H1 (cell line): ENCODE measurements around the gene ZNF302. TPM values are rescaled to one million over a fixed set of nuclear protein-coding genes. Genes with fewer than 3 reads are reported as not detected.

Experiments
- CTCF ChIA-PET: fragments of 300-600 bp; sonication (Branson Sonifier 250); formaldehyde crosslinking; loops from one replicate; lab custom pipeline; 2021; ENCODE audit not compliant: partially characterized antibody; lab: Charles Lee
- POLR2A ChIA-PET: fragments of 300-600 bp; sonication (Branson Sonifier 250); formaldehyde crosslinking; loops from one replicate; lab custom pipeline; 2021; ENCODE audit warnings: inconsistent platforms; ENCODE audit not compliant: partially characterized antibody; lab: Charles Lee
- DNase-seq, 2 experiments: peaks; one replicate each; pipeline versions ENCODE4 v3.0.0 to v3.0.0-alpha.2; 2010 to 2022; ENCODE audit warnings: low spot score in 2 of 2, low read depth in 1 of 2, mixed read lengths in 1 of 2
- FAIRE-seq: peaks from 2 replicates; lab custom pipeline; 2011; peaks lifted over from hg19 to GRCh38; lab: Jason Lieb, UNC
- H2AFZ ChIP-seq: 2 replicates; pipeline ENCODE4 v1.8.1; 2012; ENCODE audit warnings: low read length, inconsistent platforms
- H2AK5ac ChIP-seq: 2 replicates; pipeline ENCODE4 v1.6.1; 2013; ENCODE audit warnings: low read depth, low read length
- H2BK120ac ChIP-seq: replicated peaks from 2 replicates; pipeline ENCODE3; 2013; ENCODE audit warnings: low read depth, low read length, inconsistent platforms
- H2BK12ac ChIP-seq: 2 replicates; pipeline ENCODE4 v1.6.1; 2013; ENCODE audit warnings: low read depth, low read length
- H2BK15ac ChIP-seq: 2 replicates; pipeline ENCODE4 v1.6.1; 2013; ENCODE audit warnings: low read length
- H2BK20ac ChIP-seq: 2 replicates; pipeline ENCODE4 v1.6.1; 2013; ENCODE audit warnings: low read length
- H2BK5ac ChIP-seq: 2 replicates; pipeline ENCODE4 v1.6.1; 2013; ENCODE audit warnings: low read depth, low read length
- H3K14ac ChIP-seq: 2 replicates; pipeline ENCODE4 v1.6.1; 2013; ENCODE audit warnings: inconsistent platforms; ENCODE audit not compliant: insufficient read length
- H3K18ac ChIP-seq: 2 replicates; pipeline ENCODE4 v1.6.1; 2013; ENCODE audit warnings: low read length; ENCODE audit errors: extremely low read depth
- H3K23ac ChIP-seq: 2 replicates; pipeline ENCODE4 v1.6.1; 2013; ENCODE audit warnings: inconsistent platforms; ENCODE audit not compliant: insufficient read length
- H3K23me2 ChIP-seq: 2 replicates; pipeline ENCODE4 v1.6.1; 2013; ENCODE audit warnings: low read depth, low read length
- H3K27ac ChIP-seq: 2 replicates; pipeline ENCODE4 v1.6.1; 2011; ENCODE audit warnings: low read depth, low read length, inconsistent platforms
- H3K27me3 ChIP-seq, 4 experiments: replicated peaks in 1 of 4; 1 replicate in 1 of 4; 2 replicates in 3 of 4; pipeline versions ENCODE4 v1.6.1 to v1.8.1; 2011 to 2013; ENCODE audit warnings: low read length in 3 of 4, mild to moderate bottlenecking in 3 of 4, inconsistent platforms in 2 of 4, mixed read lengths in 2 of 4, moderate library complexity in 1 of 4; ENCODE audit not compliant: control insufficient read depth in 3 of 4, insufficient read depth in 3 of 4; ENCODE audit errors: extremely low read depth in 1 of 4
- H3K36me3 ChIP-seq, 4 experiments: 2 replicates each; pipeline versions ENCODE4 v1.6.1 to v1.8.1; 2011 to 2013; ENCODE audit warnings: mild to moderate bottlenecking in 4 of 4, low read length in 3 of 4, moderate library complexity in 2 of 4, control low read depth in 1 of 4, inconsistent platforms in 1 of 4; ENCODE audit not compliant: insufficient read depth in 4 of 4, control insufficient read depth in 2 of 4
- H3K4ac ChIP-seq: replicated peaks from 2 replicates; pipeline ENCODE3; 2013; ENCODE audit warnings: low read length, low read depth, mixed read lengths, inconsistent platforms; ENCODE audit not compliant: insufficient read length
- H3K4me1 ChIP-seq, 4 experiments: replicated peaks in 1 of 4; 1 replicate in 1 of 4; 2 replicates in 3 of 4; pipeline versions ENCODE4 v1.6.1 to v1.8.1; 2011 to 2013; ENCODE audit warnings: low read length in 3 of 4, inconsistent platforms in 2 of 4, mixed read lengths in 1 of 4; ENCODE audit not compliant: insufficient read depth in 4 of 4, control insufficient read depth in 3 of 4
- H3K4me2 ChIP-seq, 2 experiments: 2 replicates each; pipeline versions ENCODE4 v1.6.1 to v1.8.1; 2011 to 2013; ENCODE audit warnings: low read depth in 2 of 2, low read length in 2 of 2, control low read depth in 1 of 2, inconsistent platforms in 1 of 2, mild to moderate bottlenecking in 1 of 2; ENCODE audit not compliant: insufficient read depth in 1 of 2
- H3K4me3 ChIP-seq, 4 experiments: fragments of 200-600, 300-600 bp in 1 of 4; sonication (generic), shearing (Covaris generic), sonication (Bioruptor Twin) in 1 of 4; 2 replicates each; pipeline versions ENCODE4 v1.5.1 to v1.8.1; 2011 to 2016; ENCODE audit warnings: low read length in 4 of 4, low read depth in 3 of 4, control low read depth in 2 of 4, inconsistent platforms in 2 of 4, mild to moderate bottlenecking in 2 of 4, mixed read lengths in 1 of 4, moderate library complexity in 1 of 4; ENCODE audit not compliant: insufficient read depth in 2 of 4; ENCODE audit errors: extremely low read depth in 1 of 4
- H3K56ac ChIP-seq: replicated peaks from 2 replicates; pipeline ENCODE3; 2013; ENCODE audit warnings: low read depth, mild to moderate bottlenecking, mixed read lengths, low read length, inconsistent platforms; ENCODE audit not compliant: insufficient read length
- H3K79me1 ChIP-seq: 2 replicates; pipeline ENCODE4 v1.6.1; 2013; ENCODE audit warnings: low read depth, low read length, control low read depth
- H3K79me2 ChIP-seq, 2 experiments: 2 replicates each; pipeline versions ENCODE4 v1.6.1 to v1.8.1; 2012 to 2013; ENCODE audit warnings: low read length in 2 of 2, mild to moderate bottlenecking in 2 of 2, inconsistent platforms in 1 of 2; ENCODE audit not compliant: insufficient read depth in 2 of 2, control insufficient read depth in 1 of 2
- H3K9ac ChIP-seq, 4 experiments: replicated peaks in 1 of 4; 1 replicate in 1 of 4; 2 replicates in 3 of 4; pipeline versions ENCODE4 v1.6.1 to v1.8.1; 2011 to 2013; ENCODE audit warnings: low read depth in 3 of 4, low read length in 3 of 4, control low read depth in 2 of 4, mild to moderate bottlenecking in 2 of 4, moderate library complexity in 2 of 4, inconsistent platforms in 1 of 4; ENCODE audit errors: extremely low read depth in 1 of 4
- H3K9me3 ChIP-seq, 2 experiments: 2 replicates each; pipeline versions ENCODE4 v1.6.1 to v1.8.1; 2012 to 2013; ENCODE audit warnings: mild to moderate bottlenecking in 2 of 2, moderate library complexity in 2 of 2, control low read depth in 1 of 2, inconsistent platforms in 1 of 2, low read depth in 1 of 2, low read length in 1 of 2, mixed read lengths in 1 of 2; ENCODE audit not compliant: insufficient read depth in 2 of 2
- H4K20me1 ChIP-seq, 2 experiments: replicated peaks in 1 of 2; 2 replicates each; pipeline versions ENCODE3 to v1.8.1; 2011 to 2013; ENCODE audit warnings: inconsistent platforms in 2 of 2, low read length in 2 of 2, mild to moderate bottlenecking in 1 of 2; ENCODE audit not compliant: insufficient read depth in 2 of 2, control insufficient read depth in 1 of 2
- H4K5ac ChIP-seq: 2 replicates; pipeline ENCODE4 v1.6.1; 2013; ENCODE audit warnings: low read length, low read depth, mixed read lengths, inconsistent platforms; ENCODE audit not compliant: insufficient read length
- H4K8ac ChIP-seq: 2 replicates; pipeline ENCODE4 v1.8.0; 2013; ENCODE audit warnings: mild to moderate bottlenecking, moderate library complexity, low read length, inconsistent platforms; ENCODE audit not compliant: insufficient read depth; ENCODE audit errors: extremely low read depth
- H4K91ac ChIP-seq: replicated peaks from 2 replicates; pipeline ENCODE3; 2013; ENCODE audit warnings: low read length, mixed read lengths, inconsistent platforms; ENCODE audit not compliant: insufficient read length
- CHD1 ChIP-seq: IDR thresholded peaks from 2 replicates; pipeline ENCODE4 v1.6.1; 2012; ENCODE audit warnings: low read depth, low read length, improper control_type of control experiment
- KDM4A ChIP-seq: IDR thresholded peaks from one replicate; pipeline ENCODE4 v1.7.1; 2012; ENCODE audit warnings: low read depth, mild to moderate bottlenecking, moderate library complexity, low read length, inconsistent platforms; ENCODE audit not compliant: severe bottlenecking
- POU5F1 ChIP-seq: IDR thresholded peaks from 2 replicates; pipeline ENCODE4 v1.6.1; 2011; ENCODE audit warnings: low read depth, mild to moderate bottlenecking, low read length, moderate library complexity
- YY1 ChIP-seq: IDR thresholded peaks from 2 replicates; pipeline ENCODE4 v1.6.1; 2011; ENCODE audit warnings: low read depth, mild to moderate bottlenecking, low read length
- WGBS, 2 experiments: shearing (Covaris generic) in 1 of 2; methylation state at CpG; one replicate each; pipeline versions ENCODE4 v1.1.6 to v1.1.7; 2013 to 2015; ENCODE audit warnings: low lambda C conversion rate in 2 of 2, mixed read lengths in 2 of 2, inconsistent platforms in 1 of 2, low coverage in 1 of 2, missing lambda C conversion rate in 1 of 2; ENCODE audit not compliant: insufficient replicate concordance in 2 of 2, insufficient coverage in 1 of 2, insufficient read length in 1 of 2; ENCODE audit errors: extremely low coverage in 1 of 2, missing lambda C conversion rate in 1 of 2; 5-methylcytosine and 5-hydroxymethylcytosine counted together
- polyA plus RNA-seq, 7 experiments: library from polyadenylated mRNA; depleted of rRNA in 3 of 7; stranded (reverse) in 5 of 7; unstranded in 2 of 7; fragments of >200 nt in 5 of 7; fragments of 200-250 nt in 2 of 7; gene quantifications; 1 replicate in 5 of 7; 2 replicates in 1 of 7; 4 replicates in 1 of 7; pipeline versions ENCODE4 v1.2.1 to v1.2.3, GENCODE V29; 2011 to 2013; ENCODE audit warnings: missing spikeins in 2 of 7, mixed read lengths in 2 of 7
- total RNA-seq: library from RNA; stranded (reverse); fragmentation: NEBNext Ultra II Directional; extraction: Animal tissue kit (Norgen Biotek cat#: 25700); gene quantifications from 2 replicates; pipeline ENCODE4 v1.2.1, GENCODE V29; 2021

ZNF302 gene
- total and polyA plus RNA-seq, 2 of the 8 experiments (the other 6 are each of a cell fraction or from before 2014, with no cell fraction given) = 9.1 to 20.4 TPM

DNA sequence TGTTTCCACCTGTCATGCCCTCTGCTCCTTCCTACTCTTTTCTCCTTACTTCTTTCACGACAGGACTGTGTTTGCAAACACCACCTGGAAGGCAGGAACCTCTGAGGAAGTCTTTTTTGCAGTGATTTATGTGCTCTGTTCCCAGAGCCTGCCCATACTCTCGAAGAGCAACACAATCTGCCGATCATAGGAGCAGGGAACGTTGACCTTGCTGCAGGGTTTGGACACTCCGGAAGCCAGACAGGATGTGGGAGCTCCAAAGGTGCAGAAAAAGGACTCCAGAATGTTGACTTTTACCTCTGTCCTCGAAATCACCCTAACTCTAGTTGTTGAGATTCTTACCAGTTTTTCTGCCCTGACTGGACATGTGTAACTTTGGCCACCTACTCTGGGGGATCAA is 47.9 kb downstream of the ZNF302 start:
- Histone ChIP-seq H3K36me3 (no peaks in the 10 kb centered on the region), H3K23ac (no peak overlapping the region), H3K56ac (no peak overlapping the region), H4K91ac (no peak overlapping the region), H3K14ac (no peak overlapping the region), H3K4ac (no peak overlapping the region), H4K8ac (no peak overlapping the region), H3K4me3 (no peak overlapping the region), H3K27ac (no peak overlapping the region), H4K5ac (no peak overlapping the region), H2BK15ac (no peak overlapping the region), H3K79me1 (no peaks in the 10 kb centered on the region), H2BK12ac (no peak overlapping the region), H3K27me3 (no peaks in the 10 kb centered on the region), H4K20me1 (no peaks in the 10 kb centered on the region), H2AFZ (no peak overlapping the region), H3K4me2 (no peak overlapping the region), H2AK5ac (no peak overlapping the region), H3K18ac (no peak overlapping the region), H3K4me1 (no peaks in the 10 kb centered on the region), H2BK5ac (no peak overlapping the region), H3K79me2 (no peaks in the 10 kb centered on the region), H2BK20ac (no peak overlapping the region), H3K9ac (no peak overlapping the region), H3K9me3 (peaks cover 17 to 24% of the 10 kb centered on the region in 2 experiments; a peak in 3 of 4 replicates), H3K23me2 (no peaks in the 10 kb centered on the region), H2BK120ac (no peak overlapping the region)
- DNase-seq (no peak), FAIRE-seq (no peak)
- ChIA-PET CTCF (interaction anchor here (0.6 kb wide), 1 partner anchor 719 kb away, joined by 3 read pairs; no protein-coding TSS in a partner anchor), POLR2A (no interaction called here)
- WGBS, 2 experiments = 70% methylated on average over 6 of the region's 6 CpGs; no CpG with 5 or more reads in 1 of the 2 experiments
- TF ChIP-seq CHD1 (no peak), KDM4A (no peak), POU5F1 (no peak), YY1 (no peak)
